Neural progenitor cell (in vitro differentiated cells): ENCODE data around the gene PCDHB1. TPM values are rescaled to one million over a fixed set of nuclear protein-coding genes. Genes with fewer than 3 reads are reported as not detected.
A peak's percentile ranks its signal among the peaks of the same experiment; 100 is the strongest.

Source experiments
- DNase-seq: peaks from one replicate; pipeline ENCODE4 v3.0.0-alpha.2; 2016; ENCODE audit warnings: low spot score
- H2AFZ ChIP-seq: fragments of 200-600 bp; sonication (generic); replicated peaks from 2 replicates; pipeline ENCODE4 v1.6.1; 2016; ENCODE audit warnings: antibody characterized with exemption
- H3F3A ChIP-seq: fragments of 200-600 bp; sonication (generic); 2 replicates; pipeline ENCODE4 v1.6.1; 2016; ENCODE audit warnings: antibody characterized with exemption, low read depth
- H3K27ac ChIP-seq: fragments of 200-600 bp; sonication (generic); 2 replicates; pipeline ENCODE4 v1.5.1; 2016; ENCODE audit warnings: mild to moderate bottlenecking
- H3K27me3 ChIP-seq: fragments of 200-600 bp; sonication (generic); 2 replicates; pipeline ENCODE4 v1.6.1; 2016; ENCODE audit warnings: mild to moderate bottlenecking, moderate library complexity
- H3K36me3 ChIP-seq: fragments of 200-600 bp; sonication (generic); 2 replicates; pipeline ENCODE4 v1.5.1; 2016
- H3K4me1 ChIP-seq: fragments of 200-600 bp; sonication (generic); 2 replicates; pipeline ENCODE4 v1.6.1; 2016; ENCODE audit warnings: mixed run types
- H3K4me2 ChIP-seq: fragments of 200-600 bp; sonication (generic); 2 replicates; pipeline ENCODE4 v1.6.1; 2016
- H3K4me3 ChIP-seq: fragments of 200-600 bp; sonication (generic); 2 replicates; pipeline ENCODE4 v1.5.1; 2016
- H3K79me2 ChIP-seq: fragments of 200-600 bp; sonication (generic); 2 replicates; pipeline ENCODE4 v1.6.1; 2016; ENCODE audit warnings: low read depth
- H3K9ac ChIP-seq: fragments of 200-600 bp; sonication (generic); 2 replicates; pipeline ENCODE4 v1.6.1; 2016
- H3K9me3 ChIP-seq: fragments of 200-600 bp; sonication (generic); 2 replicates; pipeline ENCODE4 v1.5.1; 2016; ENCODE audit warnings: low read depth
- H4K20me1 ChIP-seq: fragments of 200-600 bp; sonication (generic); 2 replicates; pipeline ENCODE4 v1.6.1; 2016; ENCODE audit warnings: low read depth
- H3K27ac Mint-ChIP-seq: 3 replicates; pipeline ENCODE4 v1.8.0; 2021; ENCODE audit warnings: mixed read lengths
- H3K27me3 Mint-ChIP-seq: 2 replicates; pipeline ENCODE4 v1.8.0; 2022; ENCODE audit warnings: low read depth, mild to moderate bottlenecking, inconsistent platforms, moderate library complexity, mixed read lengths; ENCODE audit not compliant: insufficient read depth
- H3K36me3 Mint-ChIP-seq: 3 replicates; pipeline ENCODE4 v1.8.0; 2021; ENCODE audit warnings: mixed read lengths
- H3K4me1 Mint-ChIP-seq: 3 replicates; pipeline ENCODE4 v1.8.0; 2021; ENCODE audit warnings: mixed read lengths
- H3K4me3 Mint-ChIP-seq: 3 replicates; pipeline ENCODE4 v1.8.0; 2021; ENCODE audit warnings: mild to moderate bottlenecking, moderate library complexity, mixed read lengths
- H3K9me3 Mint-ChIP-seq: 3 replicates; pipeline ENCODE4 v1.8.0; 2020; ENCODE audit warnings: mixed read lengths
- EZH2 ChIP-seq: fragments of 200-600 bp; sonication (generic); IDR thresholded peaks from 2 replicates; pipeline ENCODE4 v1.6.1; 2017; ENCODE audit warnings: antibody characterized with exemption, mild to moderate bottlenecking, moderate library complexity
- EZH2phosphoT487 ChIP-seq: fragments of 200-600 bp; sonication (generic); IDR thresholded peaks from 2 replicates; pipeline ENCODE4 v1.6.1; 2017; ENCODE audit warnings: antibody characterized with exemption
- total RNA-seq: library from RNA; depleted of rRNA; stranded (reverse); fragments of >200 nt; gene quantifications from 2 replicates; pipeline ENCODE4 v1.2.3, GENCODE V29; 2015; ENCODE audit warnings: low replicate concordance
- TF ChIP-seq, protein P1 (sequence below): fragments of 200-600 bp; sonication (generic); IDR thresholded peaks from 2 replicates; pipeline ENCODE4 v1.5.1; 2017; ENCODE audit warnings: antibody characterized with exemption, mild to moderate bottlenecking

Gene PCDHB1
- total RNA-seq, 1 donor from 2014 or later: 0.07 TPM

GRCh38 chr5:141039517-141039916, 11.7 kb upstream of the PCDHB1 start:
- no peak for DNase-seq
- Histone ChIP-seq H3K27me3 (peaks cover 29% of the 10 kb centered on the region), H3K4me2 (peak overlapping the region; percentile 88), H3F3A (peaks cover 4% of the 10 kb centered on the region), H3K9ac (no peak overlapping the region), H3K79me2 (no peaks in the 10 kb centered on the region), H3K4me1 (peaks cover 6% of the 10 kb centered on the region), H2AFZ (peak overlapping the region; percentile 91), H3K27ac (no peak overlapping the region), H3K9me3 (no peaks in the 10 kb centered on the region), H3K36me3 (no peaks in the 10 kb centered on the region), H3K4me3 (peak overlapping the region; percentile 74), H4K20me1 (no peaks in the 10 kb centered on the region)
- no peaks in the 10 kb centered on the region for H3K36me3 Mint-ChIP-seq
- no peaks in the 10 kb centered on the region for H3K9me3 Mint-ChIP-seq
- no peak overlapping the region for H3K4me3 Mint-ChIP-seq
- no peak overlapping the region for H3K27ac Mint-ChIP-seq
- TF ChIP-seq, protein P1, sequence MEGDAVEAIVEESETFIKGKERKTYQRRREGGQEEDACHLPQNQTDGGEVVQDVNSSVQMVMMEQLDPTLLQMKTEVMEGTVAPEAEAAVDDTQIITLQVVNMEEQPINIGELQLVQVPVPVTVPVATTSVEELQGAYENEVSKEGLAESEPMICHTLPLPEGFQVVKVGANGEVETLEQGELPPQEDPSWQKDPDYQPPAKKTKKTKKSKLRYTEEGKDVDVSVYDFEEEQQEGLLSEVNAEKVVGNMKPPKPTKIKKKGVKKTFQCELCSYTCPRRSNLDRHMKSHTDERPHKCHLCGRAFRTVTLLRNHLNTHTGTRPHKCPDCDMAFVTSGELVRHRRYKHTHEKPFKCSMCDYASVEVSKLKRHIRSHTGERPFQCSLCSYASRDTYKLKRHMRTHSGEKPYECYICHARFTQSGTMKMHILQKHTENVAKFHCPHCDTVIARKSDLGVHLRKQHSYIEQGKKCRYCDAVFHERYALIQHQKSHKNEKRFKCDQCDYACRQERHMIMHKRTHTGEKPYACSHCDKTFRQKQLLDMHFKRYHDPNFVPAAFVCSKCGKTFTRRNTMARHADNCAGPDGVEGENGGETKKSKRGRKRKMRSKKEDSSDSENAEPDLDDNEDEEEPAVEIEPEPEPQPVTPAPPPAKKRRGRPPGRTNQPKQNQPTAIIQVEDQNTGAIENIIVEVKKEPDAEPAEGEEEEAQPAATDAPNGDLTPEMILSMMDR: no peak
- TF ChIP-seq EZH2 (no peak), EZH2phosphoT487 (no peak)
- H3K27me3 Mint-ChIP-seq: no peaks in the 10 kb centered on the region
- H3K4me1 Mint-ChIP-seq: no peaks in the 10 kb centered on the region

GRCh38 chr5:141040093-141040770, 10.9 kb upstream of the PCDHB1 start:
- Histone ChIP-seq H3K4me1 (peaks cover 6% of the 10 kb centered on the region), H3K4me2 (peak overlapping the region; percentile 88), H3K27me3 (peaks cover 36% of the 10 kb centered on the region), H2AFZ (peak overlapping the region; percentile 91), H3F3A (peaks cover 4% of the 10 kb centered on the region), H3K36me3 (no peaks in the 10 kb centered on the region), H4K20me1 (no peaks in the 10 kb centered on the region), H3K4me3 (peak overlapping the region; percentile 74), H3K9ac (peak overlapping the region; percentile 24), H3K79me2 (no peaks in the 10 kb centered on the region), H3K9me3 (no peaks in the 10 kb centered on the region), H3K27ac (no peak overlapping the region)
- no peaks in the 10 kb centered on the region for H3K36me3 Mint-ChIP-seq
- H3K27me3 Mint-ChIP-seq: no peaks in the 10 kb centered on the region
- H3K27ac Mint-ChIP-seq: no peak overlapping the region
- peak; percentile 83 for DNase-seq
- no peak for TF ChIP-seq EZH2phosphoT487
- TF ChIP-seq, protein P1: peak; percentile 85
- TF ChIP-seq EZH2: peak; percentile 10
- H3K4me1 Mint-ChIP-seq: no peaks in the 10 kb centered on the region
- no peak overlapping the region for H3K4me3 Mint-ChIP-seq
- H3K9me3 Mint-ChIP-seq: no peaks in the 10 kb centered on the region

GRCh38 chr5:141040771-141041426, 10.3 kb upstream of the PCDHB1 start:
- no peaks in the 10 kb centered on the region for H3K79me2 ChIP-seq
- H3K27me3 ChIP-seq: peaks cover 43% of the 10 kb centered on the region
- peaks cover 4% of the 10 kb centered on the region for H3F3A ChIP-seq
- Mint-ChIP-seq H3K36me3 (no peaks in the 10 kb centered on the region), H3K4me1 (no peaks in the 10 kb centered on the region), H3K27ac (no peak overlapping the region), H3K9me3 (no peaks in the 10 kb centered on the region), H3K4me3 (no peak overlapping the region), H3K27me3 (no peaks in the 10 kb centered on the region)
- no peaks in the 10 kb centered on the region for H3K9me3 ChIP-seq
- H3K27ac ChIP-seq: peak overlapping the region; percentile 42
- no peak for TF ChIP-seq EZH2phosphoT487
- TF ChIP-seq, protein P1: peak; percentile 89
- H3K4me2 ChIP-seq: peak overlapping the region; percentile 88
- H3K36me3 ChIP-seq: no peaks in the 10 kb centered on the region
- H2AFZ ChIP-seq: peak overlapping the region; percentile 63
- peak overlapping the region; percentile 74 for H3K4me3 ChIP-seq
- H4K20me1 ChIP-seq: no peaks in the 10 kb centered on the region
- H3K4me1 ChIP-seq: peaks cover 6% of the 10 kb centered on the region
- DNase-seq: peak; percentile 98
- H3K9ac ChIP-seq: peak overlapping the region; percentile 24
